Measurements from ENCODE around the gene RILP.
"Not testable (repeated sequence)": the region's sequence is repeated elsewhere in the genome, so short reads cannot be mapped to it uniquely, and the experiment has no call there.

Gene RILP

DNA sequence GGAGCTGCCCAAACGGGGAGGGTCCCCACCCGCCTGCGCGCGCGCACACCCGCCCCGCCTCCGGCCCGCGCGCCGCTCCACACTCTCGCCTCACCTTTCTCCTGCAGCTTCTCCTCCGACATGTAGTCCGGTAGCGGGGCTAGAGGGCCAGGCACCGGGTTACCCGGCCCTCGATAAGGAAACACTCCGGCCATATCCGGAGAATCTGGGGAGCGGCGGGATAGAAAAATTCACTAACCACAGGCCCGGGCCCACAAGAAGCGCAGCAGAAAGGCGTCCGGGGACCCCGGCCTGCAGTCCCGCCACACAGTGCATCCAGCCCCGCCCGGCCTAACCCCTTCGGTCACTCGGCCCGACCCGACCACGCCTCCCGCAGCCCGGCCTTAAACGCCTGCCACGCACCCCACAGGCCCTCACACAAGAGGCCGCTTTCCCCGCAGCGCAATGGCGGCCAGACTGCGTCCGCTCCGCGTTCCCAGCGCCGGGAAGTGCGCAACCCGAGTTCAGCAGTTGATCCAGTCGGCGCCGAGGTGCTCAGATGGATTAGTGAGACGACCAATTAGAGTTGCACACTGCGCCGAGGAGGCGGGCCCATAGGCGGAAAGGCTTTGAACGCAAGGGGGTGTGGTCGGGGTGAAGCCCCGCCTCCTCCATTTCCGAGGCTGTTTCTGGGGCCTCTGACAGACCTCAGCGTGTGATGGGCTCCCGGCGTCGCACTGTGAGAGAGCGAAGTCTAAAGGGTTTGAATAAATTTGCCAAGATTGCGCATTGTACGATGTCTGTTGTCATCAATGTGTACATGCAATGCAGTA lies 34.9 kb upstream of the RILP start, which contains the start of gene PRPF8:
TSS of gene PRPF8 (minus strand) at position 490 of the 812 bp plus-strand sequence. CDS start at position 194, 296 bp downstream.
- TF ChIP-seq, protein P1, sequence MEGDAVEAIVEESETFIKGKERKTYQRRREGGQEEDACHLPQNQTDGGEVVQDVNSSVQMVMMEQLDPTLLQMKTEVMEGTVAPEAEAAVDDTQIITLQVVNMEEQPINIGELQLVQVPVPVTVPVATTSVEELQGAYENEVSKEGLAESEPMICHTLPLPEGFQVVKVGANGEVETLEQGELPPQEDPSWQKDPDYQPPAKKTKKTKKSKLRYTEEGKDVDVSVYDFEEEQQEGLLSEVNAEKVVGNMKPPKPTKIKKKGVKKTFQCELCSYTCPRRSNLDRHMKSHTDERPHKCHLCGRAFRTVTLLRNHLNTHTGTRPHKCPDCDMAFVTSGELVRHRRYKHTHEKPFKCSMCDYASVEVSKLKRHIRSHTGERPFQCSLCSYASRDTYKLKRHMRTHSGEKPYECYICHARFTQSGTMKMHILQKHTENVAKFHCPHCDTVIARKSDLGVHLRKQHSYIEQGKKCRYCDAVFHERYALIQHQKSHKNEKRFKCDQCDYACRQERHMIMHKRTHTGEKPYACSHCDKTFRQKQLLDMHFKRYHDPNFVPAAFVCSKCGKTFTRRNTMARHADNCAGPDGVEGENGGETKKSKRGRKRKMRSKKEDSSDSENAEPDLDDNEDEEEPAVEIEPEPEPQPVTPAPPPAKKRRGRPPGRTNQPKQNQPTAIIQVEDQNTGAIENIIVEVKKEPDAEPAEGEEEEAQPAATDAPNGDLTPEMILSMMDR (IDR thresholded peaks at IDR 0.05; ENCODE audit: extremely low read depth, missing control alignments): no peak
- peak; percentile 100 for DNase-seq (ENCODE audit: low spot score)

DNA sequence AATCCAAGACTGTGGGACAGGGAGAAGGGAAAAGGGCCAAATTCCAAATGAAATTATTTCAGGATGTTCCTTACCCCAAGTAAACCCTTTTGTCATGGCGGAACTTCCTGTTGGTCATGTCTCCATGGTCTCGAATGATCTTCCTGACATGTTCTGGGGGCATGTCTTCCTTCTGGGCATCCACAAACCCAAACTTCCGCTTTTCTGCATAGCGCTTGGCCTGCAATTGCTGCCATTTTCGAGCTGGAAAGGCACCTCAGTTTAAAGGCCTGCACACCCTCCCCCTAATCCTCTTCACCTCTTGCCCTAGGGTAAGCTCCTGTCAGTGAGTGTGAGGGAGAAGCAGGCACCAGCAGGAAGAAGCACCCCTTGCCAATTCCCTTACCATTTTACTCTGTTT lies 33.8 kb upstream of the RILP start:
- DNase-seq (ENCODE audit: low spot score): no peak
- TF ChIP-seq, protein P1 (IDR thresholded peaks at IDR 0.05; ENCODE audit: extremely low read depth, missing control alignments): no peak

DNA sequence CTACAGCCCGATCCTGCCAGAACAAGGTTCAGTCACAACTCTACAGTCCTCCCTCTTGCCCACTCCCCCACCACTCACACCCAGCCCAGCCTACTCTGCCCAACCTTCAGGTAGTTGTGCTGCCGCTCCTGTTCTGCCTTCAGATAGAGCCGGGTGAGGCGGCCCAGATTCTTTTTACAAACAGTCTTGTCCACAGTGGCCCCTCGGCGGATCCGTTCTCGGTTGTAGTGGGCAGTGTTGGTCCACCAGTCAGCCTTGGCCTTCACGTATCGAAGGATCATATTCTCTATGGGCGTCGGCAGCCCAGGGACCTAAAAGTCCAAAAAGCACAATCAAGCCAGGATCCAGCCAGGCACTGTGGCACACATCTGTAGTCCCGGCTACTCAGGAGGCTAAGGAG lies 26.7 kb upstream of the RILP start:
- TF ChIP-seq, protein P1 (IDR thresholded peaks at IDR 0.05; ENCODE audit: extremely low read depth, missing control alignments): no peak
- DNase-seq (ENCODE audit: low spot score): no peak

DNA sequence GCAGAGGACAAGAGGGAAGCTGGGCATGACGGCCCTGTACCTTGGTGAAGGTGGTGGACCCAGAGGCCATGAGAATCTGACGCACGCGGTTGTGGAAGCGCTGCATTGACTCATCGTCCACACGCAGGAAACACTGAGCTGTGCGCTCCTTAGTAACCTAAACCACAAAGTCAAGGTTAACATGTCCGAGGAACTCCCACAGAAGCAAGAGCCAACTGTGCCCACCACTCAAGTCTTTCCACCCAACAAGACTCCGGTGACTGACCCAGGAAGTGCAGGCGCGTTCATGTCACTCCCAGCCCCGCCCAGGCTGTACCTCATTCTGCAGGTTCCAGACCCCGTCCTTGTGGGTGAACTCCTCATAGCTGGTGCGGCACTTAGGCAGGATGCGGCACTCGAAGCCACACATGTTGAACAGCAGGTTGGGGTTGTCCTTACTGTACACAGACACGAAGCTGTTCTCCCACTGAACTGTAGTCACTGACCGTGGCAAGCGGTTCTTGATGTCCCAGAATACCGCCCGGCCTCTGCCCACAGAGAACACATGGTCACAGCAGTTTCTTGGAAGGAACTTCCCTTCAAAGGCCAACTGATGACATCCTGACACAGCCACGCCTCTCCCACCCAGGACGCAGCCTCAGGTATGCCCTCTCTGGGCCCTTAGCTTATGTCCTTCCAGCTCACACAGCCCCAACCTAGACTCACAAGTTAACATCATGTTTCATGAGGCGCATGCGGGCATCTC lies 23.5 kb upstream of the RILP start:
- TF ChIP-seq, protein P1 (IDR thresholded peaks at IDR 0.05; ENCODE audit: extremely low read depth, missing control alignments): no peak

DNA sequence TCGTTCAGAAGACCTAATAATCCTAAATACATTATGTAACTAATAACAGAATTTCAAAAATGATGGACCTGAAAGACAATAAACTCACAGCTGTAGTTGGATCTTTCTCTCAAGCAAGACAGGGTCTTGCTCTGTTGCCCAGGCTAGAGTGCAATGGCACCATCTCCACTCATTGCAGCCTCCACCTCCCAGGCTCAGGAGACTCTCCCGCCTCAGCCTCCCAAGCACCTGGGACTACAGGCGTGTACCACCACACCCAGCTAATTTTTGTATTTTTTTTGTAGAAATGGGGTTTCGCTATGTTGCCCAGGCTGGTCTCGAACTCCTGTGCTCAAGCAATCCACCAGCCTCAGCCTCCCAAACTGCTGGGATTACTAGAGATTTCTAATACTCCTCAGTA lies 14.3 kb upstream of the RILP start:
- not testable (repeated sequence) for DNase-seq (ENCODE audit: low spot score)

More for the DNA sequence above, 23.5 kb upstream of the RILP start:
- DNase-seq (ENCODE audit: low spot score): no peak

DNA sequence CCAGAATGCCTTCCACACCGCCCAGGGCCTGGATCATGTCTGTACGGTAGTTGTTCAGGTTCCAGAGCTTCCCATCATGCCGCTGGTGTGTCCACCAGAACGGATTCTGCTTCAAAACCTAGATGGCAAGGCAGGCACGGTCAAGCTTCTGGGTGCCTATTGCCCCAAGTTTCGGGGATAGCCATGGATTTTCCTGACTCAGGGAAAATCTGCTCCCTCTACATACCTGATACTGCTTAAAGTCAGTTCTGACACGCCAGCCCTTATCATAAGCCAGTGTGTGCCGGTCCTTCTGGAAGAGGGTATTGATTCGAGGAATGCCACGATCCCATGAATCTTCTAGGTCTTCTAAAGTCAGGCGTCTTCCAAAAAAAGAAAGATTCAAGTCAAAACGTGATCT lies 11.4 kb upstream of the RILP start:
- no peak for DNase-seq (ENCODE audit: low spot score)
- TF ChIP-seq, protein P1 (IDR thresholded peaks at IDR 0.05; ENCODE audit: extremely low read depth, missing control alignments): no peak

DNA sequence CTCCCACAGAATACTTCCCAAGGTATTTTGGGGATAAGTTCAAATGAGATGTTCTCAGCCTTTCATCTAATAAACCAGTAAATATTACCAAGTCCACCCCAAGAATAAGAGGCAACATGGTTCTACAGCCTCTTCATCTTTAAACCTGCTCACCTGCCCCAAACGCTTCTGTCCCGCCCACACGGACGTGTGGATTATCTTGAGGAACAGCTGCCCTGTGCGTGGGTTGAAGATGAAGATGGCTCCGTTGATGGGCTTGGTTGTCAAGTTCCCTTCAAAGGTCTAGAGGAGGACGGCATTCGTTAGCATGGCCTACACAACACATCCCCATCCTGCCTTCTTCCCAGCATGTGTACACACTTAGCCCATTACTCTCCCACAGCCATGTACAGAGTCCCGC lies 8.4 kb upstream of the RILP start:
- no peak for DNase-seq (ENCODE audit: low spot score)

More for the DNA sequence above, 8.4 kb upstream of the RILP start:
- TF ChIP-seq, protein P1 (IDR thresholded peaks at IDR 0.05; ENCODE audit: extremely low read depth, missing control alignments): no peak

All from GM20000 (cell line).